Measurements from ENCODE around the gene TREH. TPM values are rescaled to one million over a fixed set of nuclear protein-coding genes. Genes with fewer than 3 reads are reported as not detected.
A peak's percentile ranks its signal among the peaks of the same experiment; 100 is the strongest.

The TREH gene
- total RNA-seq, 1 experiment from 2014 or later = not detected

DNA sequence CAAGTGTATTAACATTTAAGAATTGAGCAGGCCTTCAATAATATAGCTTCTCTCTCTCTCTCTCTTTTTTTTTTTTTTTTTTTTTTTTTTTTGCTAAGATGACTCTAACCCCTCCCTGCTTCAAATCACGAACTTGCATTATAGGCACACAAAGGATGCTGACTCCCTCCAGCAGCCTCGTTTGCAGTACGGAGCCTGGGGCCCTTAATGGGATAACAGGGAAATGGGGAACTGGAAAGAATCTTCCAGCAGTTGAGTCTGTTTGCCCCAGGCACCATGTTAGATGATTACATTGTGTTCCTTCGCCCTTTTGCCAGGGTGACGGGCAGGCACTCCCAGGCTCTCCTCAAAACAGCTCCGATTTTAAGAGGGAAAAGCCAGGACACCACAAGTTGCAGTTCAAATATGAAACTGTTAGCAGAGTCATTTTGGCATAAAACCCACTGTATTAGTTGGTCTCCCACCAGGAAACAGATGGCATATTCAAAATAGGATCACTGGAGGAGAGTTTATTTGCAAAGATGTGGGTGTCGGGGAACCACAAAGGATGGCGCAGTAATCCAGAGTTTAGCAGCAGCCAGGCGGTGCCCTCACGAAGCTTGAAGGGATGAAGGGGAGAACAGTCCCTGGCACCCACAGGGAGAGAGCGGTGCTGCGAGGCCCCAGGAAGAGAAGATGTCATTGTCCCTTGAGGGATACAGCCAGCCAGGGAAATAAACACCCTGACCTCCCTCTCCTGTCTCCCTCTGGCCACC is 26.5 kb upstream of the TREH start:
- Histone ChIP-seq H4K5ac (ENCODE audit: insufficient read length, low read depth, low read length) (no peak overlapping the region), H2BK5ac (ENCODE audit: insufficient read length, low read length) (no peak overlapping the region), H2BK15ac (ENCODE audit: low read depth, low read length) (no peak overlapping the region; the same call in 1 of the 2 replicates), H3K56ac (ENCODE audit: insufficient read length, low read depth, low read length) (no peak overlapping the region), H3K27me3 (ENCODE audit: insufficient read depth, low read length) (no peaks in the 10 kb centered on the region), H4K8ac (replicated peaks; ENCODE audit: insufficient read length, low read depth, low read length) (no peak overlapping the region), H3T11ph (ENCODE audit: low read length) (no peak overlapping the region), H3K79me1 (ENCODE audit: insufficient read depth, low read depth, low read length, poor library complexity, severe bottlenecking) (no peaks in the 10 kb centered on the region), H3K14ac (ENCODE audit: insufficient read depth, low read length) (no peak overlapping the region; the same call in 1 of the 2 replicates), H2BK20ac (ENCODE audit: low read depth, low read length, poor library complexity, severe bottlenecking) (no peak overlapping the region), H3K79me2 (ENCODE audit: insufficient read depth, low read length) (no peaks in the 10 kb centered on the region), H3K18ac (ENCODE audit: insufficient read length, low read depth, low read length) (no peak overlapping the region), H2BK120ac (ENCODE audit: low read depth, low read length, poor library complexity, severe bottlenecking) (no peak overlapping the region), H3K4me2 (ENCODE audit: insufficient read depth, insufficient read length, low read length) (no peak overlapping the region), H2AK5ac (ENCODE audit: insufficient read length, low read length) (no peak overlapping the region), H3K27ac (ENCODE audit: insufficient read length, low read depth, low read length) (no peak overlapping the region), H4K91ac (ENCODE audit: insufficient read length, low read depth, low read length) (no peak overlapping the region), H3K23ac (ENCODE audit: insufficient read length, low read depth, low read length) (no peak overlapping the region), H3K4ac (ENCODE audit: low read depth, low read length) (no peak overlapping the region), H4K20me1 (ENCODE audit: control insufficient read depth, insufficient read depth, insufficient read length) (no peaks in the 10 kb centered on the region), H3K4me1 (ENCODE audit: insufficient read depth, low read length) (no peaks in the 10 kb centered on the region; the same call in 1 of the 2 replicates), H2AFZ (ENCODE audit: low read length) (no peak overlapping the region), H3K9me3 (ENCODE audit: control insufficient read depth, low read depth, low read length) (no peaks in the 10 kb centered on the region), H3K9ac (ENCODE audit: extremely low read depth, insufficient read length, low read length) (no peak overlapping the region), H3K23me2 (ENCODE audit: insufficient read length, low read depth, low read length, poor library complexity, severe bottlenecking) (no peaks in the 10 kb centered on the region), H2BK12ac (ENCODE audit: insufficient read length, low read depth, low read length) (no peak overlapping the region)
- Mint-ChIP-seq H3K27ac (peak overlapping the region in 2 of 3 experiments; percentile 18 to 64; a peak in 2 of 7 replicates), H3K27me3 (ENCODE audit: low read depth) (no peaks in the 10 kb centered on the region; the same call in 1 of the 2 replicates), H3K4me3 (no peak overlapping the region), H3K9me3 (peaks cover 13% of the 10 kb centered on the region in 2 experiments), H3K4me1 (peaks cover 13 to 15% of the 10 kb centered on the region in 2 experiments), H3K36me3 (ENCODE audit: insufficient read depth in 1 of 3, low read depth in 3 of 3) (peaks cover 0 to 28% (median 6%) of the 10 kb centered on the region in 3 experiments; a peak in 5 of 7 replicates)
- WGBS (ENCODE audit: extremely low coverage, insufficient read length, low lambda C conversion rate) = no CpG with 5 or more reads among the region's 12 CpGs
- TF ChIP-seq, protein P1, sequence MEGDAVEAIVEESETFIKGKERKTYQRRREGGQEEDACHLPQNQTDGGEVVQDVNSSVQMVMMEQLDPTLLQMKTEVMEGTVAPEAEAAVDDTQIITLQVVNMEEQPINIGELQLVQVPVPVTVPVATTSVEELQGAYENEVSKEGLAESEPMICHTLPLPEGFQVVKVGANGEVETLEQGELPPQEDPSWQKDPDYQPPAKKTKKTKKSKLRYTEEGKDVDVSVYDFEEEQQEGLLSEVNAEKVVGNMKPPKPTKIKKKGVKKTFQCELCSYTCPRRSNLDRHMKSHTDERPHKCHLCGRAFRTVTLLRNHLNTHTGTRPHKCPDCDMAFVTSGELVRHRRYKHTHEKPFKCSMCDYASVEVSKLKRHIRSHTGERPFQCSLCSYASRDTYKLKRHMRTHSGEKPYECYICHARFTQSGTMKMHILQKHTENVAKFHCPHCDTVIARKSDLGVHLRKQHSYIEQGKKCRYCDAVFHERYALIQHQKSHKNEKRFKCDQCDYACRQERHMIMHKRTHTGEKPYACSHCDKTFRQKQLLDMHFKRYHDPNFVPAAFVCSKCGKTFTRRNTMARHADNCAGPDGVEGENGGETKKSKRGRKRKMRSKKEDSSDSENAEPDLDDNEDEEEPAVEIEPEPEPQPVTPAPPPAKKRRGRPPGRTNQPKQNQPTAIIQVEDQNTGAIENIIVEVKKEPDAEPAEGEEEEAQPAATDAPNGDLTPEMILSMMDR (conservative IDR thresholded peaks at IDR 0.05) = no peak
- DNase-seq = no peak

Measured in H9 (cell line).